IMR-90 (cell line): Measurements from ENCODE around the gene EFHC1. TPM values are rescaled to one million over a fixed set of nuclear protein-coding genes. Genes with fewer than 3 reads are reported as not detected.

ENCODE experiments used
- ATAC-seq: fragments of 200-7000 bp; cut with Tn5 transposase; 2 replicates; pipeline ENCODE4 v1.9.1; 2020; ENCODE audit warnings: low read depth, mild to moderate bottlenecking, moderate library complexity
- BruUV-seq: library from RNA; stranded (reverse); fragments of 400-500 nt; replicated peaks from 2 replicates; lab custom pipeline; 2021; lab: Mats Ljungman, UMichigan
- CTCF ChIA-PET: fragments of 300-600 bp; formaldehyde crosslinking; extraction: SDS; loops from one replicate; lab custom pipeline; 2021; ENCODE audit warnings: antibody characterized with exemption; lab: Yijun Ruan, JAX
- POLR2A ChIA-PET: fragments of 300-600 bp; sonication (Branson Sonifier 250); formaldehyde crosslinking; loops from one replicate; lab custom pipeline; 2022; ENCODE audit warnings: antibody characterized with exemption; ENCODE audit not compliant: unreplicated experiment; lab: Charles Lee
- DNase-seq: peaks from one replicate; pipeline ENCODE4 v3.0.0; 2013
- H2AFZ ChIP-seq: replicated peaks from 2 replicates; pipeline ENCODE3; 2013; ENCODE audit warnings: low read length, mild to moderate bottlenecking; ENCODE audit not compliant: poor library complexity
- H2AK5ac ChIP-seq: 2 replicates; pipeline ENCODE4 v1.6.1; 2013; ENCODE audit warnings: low read depth, low read length, inconsistent platforms
- H2AK9ac ChIP-seq: replicated peaks from 2 replicates; pipeline ENCODE3; 2013; ENCODE audit warnings: mild to moderate bottlenecking, low read depth, low read length, moderate library complexity; ENCODE audit not compliant: poor library complexity
- H2BK120ac ChIP-seq: 2 replicates; pipeline ENCODE4 v1.6.1; 2013; ENCODE audit warnings: low read depth, low read length, inconsistent platforms
- H2BK15ac ChIP-seq: 3 replicates; pipeline ENCODE4 v1.6.1; 2013; ENCODE audit warnings: low read depth, low read length, inconsistent platforms
- H2BK20ac ChIP-seq: 2 replicates; pipeline ENCODE4 v1.6.1; 2013; ENCODE audit warnings: low read depth, mild to moderate bottlenecking, inconsistent platforms, low read length, moderate library complexity
- H2BK5ac ChIP-seq: 2 replicates; pipeline ENCODE4 v1.6.1; 2013; ENCODE audit warnings: mild to moderate bottlenecking, low read depth, low read length, inconsistent platforms; ENCODE audit not compliant: poor library complexity, severe bottlenecking
- H3K14ac ChIP-seq: replicated peaks from 2 replicates; pipeline ENCODE4 v1.6.1; 2013; ENCODE audit warnings: low read depth, low read length, inconsistent platforms
- H3K18ac ChIP-seq: 2 replicates; pipeline ENCODE4 v1.6.1; 2013; ENCODE audit warnings: low read depth, low read length, control low read depth
- H3K23ac ChIP-seq: 2 replicates; pipeline ENCODE4 v1.6.1; 2013; ENCODE audit warnings: low read depth, low read length, inconsistent platforms
- H3K27ac ChIP-seq: 2 replicates; pipeline ENCODE4 v1.5.1; 2013; ENCODE audit warnings: mild to moderate bottlenecking, control low read depth, low read length; ENCODE audit not compliant: insufficient read depth
- H3K27me3 ChIP-seq: 2 replicates; pipeline ENCODE4 v1.6.1; 2013; ENCODE audit warnings: low read length; ENCODE audit not compliant: control insufficient read depth, insufficient read depth
- H3K36me3 ChIP-seq: 2 replicates; pipeline ENCODE4 v1.6.1; 2013; ENCODE audit warnings: low read length, mixed read lengths; ENCODE audit not compliant: control insufficient read depth, insufficient read depth
- H3K4ac ChIP-seq: 2 replicates; pipeline ENCODE4 v1.6.1; 2013; ENCODE audit warnings: low read depth, low read length, inconsistent platforms
- H3K4me1 ChIP-seq: 2 replicates; pipeline ENCODE4 v1.6.1; 2013; ENCODE audit warnings: low read length, mixed read lengths; ENCODE audit not compliant: control insufficient read depth, insufficient read depth
- H3K4me2 ChIP-seq: 2 replicates; pipeline ENCODE4 v1.6.1; 2013; ENCODE audit warnings: low read depth, mild to moderate bottlenecking, control low read depth, low read length, moderate library complexity
- H3K4me3 ChIP-seq: 2 replicates; pipeline ENCODE4 v1.5.1; 2013; ENCODE audit warnings: low read depth, mild to moderate bottlenecking, control low read depth, low read length, moderate library complexity; ENCODE audit not compliant: insufficient read depth
- H3K56ac ChIP-seq: 2 replicates; pipeline ENCODE4 v1.6.1; 2013; ENCODE audit warnings: low read length, inconsistent platforms; ENCODE audit not compliant: insufficient read depth; ENCODE audit errors: extremely low read depth
- H3K79me1 ChIP-seq, 2 experiments: 2 replicates each; pipeline ENCODE4 v1.6.1; 2013; ENCODE audit warnings: low read length in 2 of 2, inconsistent platforms in 1 of 2, low read depth in 1 of 2
- H3K9ac ChIP-seq: 2 replicates; pipeline ENCODE4 v1.6.1; 2013; ENCODE audit warnings: low read depth, low read length, control low read depth
- H3K9me1 ChIP-seq: 2 replicates; pipeline ENCODE4 v1.6.1; 2013; ENCODE audit warnings: low read length, inconsistent platforms; ENCODE audit not compliant: insufficient read depth
- H3K9me3 ChIP-seq: 2 replicates; pipeline ENCODE4 v1.6.1; 2013; ENCODE audit warnings: low read length; ENCODE audit not compliant: control insufficient read depth, insufficient read depth
- H4K20me1 ChIP-seq: 2 replicates; pipeline ENCODE4 v1.6.1; 2013; ENCODE audit warnings: low read length, inconsistent platforms; ENCODE audit not compliant: insufficient read depth
- H4K5ac ChIP-seq: 2 replicates; pipeline ENCODE4 v1.6.1; 2013; ENCODE audit warnings: mild to moderate bottlenecking, low read depth, low read length, control low read depth
- H4K8ac ChIP-seq, 2 experiments: 2 replicates each; pipeline ENCODE4 v1.6.1; 2013; ENCODE audit warnings: low read depth in 2 of 2, low read length in 2 of 2, control low read depth in 1 of 2, inconsistent platforms in 1 of 2
- H4K91ac ChIP-seq: 2 replicates; pipeline ENCODE4 v1.6.1; 2013; ENCODE audit warnings: low read depth, low read length, inconsistent platforms; ENCODE audit not compliant: insufficient read depth
- RAD21 ChIP-seq: IDR thresholded peaks from 2 replicates; pipeline ENCODE4 v1.6.1; 2012; ENCODE audit warnings: low read length, improper control_type of control experiment
- RCOR1 ChIP-seq: IDR thresholded peaks from 2 replicates; pipeline ENCODE4 v1.6.1; 2012; ENCODE audit warnings: mild to moderate bottlenecking, low read length, improper control_type of control experiment; ENCODE audit not compliant: insufficient replicate concordance
- WGBS, 2 experiments: methylation state at CpG; one replicate each; pipeline versions ENCODE4 v1.1.5 to v1.1.7; 2013; ENCODE audit warnings: missing lambda C conversion rate in 2 of 2; ENCODE audit not compliant: insufficient read length in 1 of 2; ENCODE audit errors: extremely low coverage in 2 of 2; 5-methylcytosine and 5-hydroxymethylcytosine counted together
- dilution Hi-C: fragments of 300-500 bp; cut with HindIII; formaldehyde crosslinking; loops from one replicate; pipeline ENCODE4 v1.14.3; 2018; ENCODE audit warnings: low sequenced_read_pairs; ENCODE audit not compliant: unreplicated experiment
- in situ Hi-C: fragments of 300-500 bp; cut with MboI; formaldehyde crosslinking; loops from 3 replicates; pipeline ENCODE4 v1.14.3; 2019; ENCODE audit warnings: low sequenced_read_pairs, inconsistent platforms, mixed read lengths
- intact Hi-C: fragments of 100-400 bp; cut with micrococcal nuclease; formaldehyde crosslinking; loops from 2 replicates; pipeline ENCODE4 v1.10.0; 2022
- polyA plus RNA-seq, 3 experiments: library from polyadenylated mRNA; depleted of rRNA; stranded (reverse); fragments of >200 nt; gene quantifications; 2 replicates each; pipeline ENCODE4 v1.2.3, GENCODE V29; 2012; ENCODE audit warnings: low replicate concordance in 1 of 3
- total RNA-seq: library from RNA; depleted of rRNA; stranded (reverse); fragments of >200 nt; gene quantifications from 2 replicates; pipeline ENCODE4 v1.2.3, GENCODE V29; 2012

EFHC1 gene
- total and polyA plus RNA-seq, 2 of the 4 experiments (the other 2 are of a cell fraction) = 14.0 to 23.0 TPM

GRCh38 chr6:52548353-52548713, 128.2 kb downstream of the EFHC1 start:
- no peak for TF ChIP-seq RCOR1
- TF ChIP-seq RAD21 = no peak
- Histone ChIP-seq H2BK20ac (peak overlapping the region; percentile 17), H3K9me3 (no peaks in the 10 kb centered on the region), H3K14ac (0 out of 2 replicates have a peak overlapping the region, but pooled peaks have one; percentile 26), H2AK5ac (peak overlapping the region; percentile 82), H3K27ac (no peak overlapping the region), H3K4me3 (no peak overlapping the region), H3K36me3 (peaks cover 9% of the 10 kb centered on the region; the same call in 1 of the 2 replicates), H2BK15ac (peak overlapping the region; percentile 53; the same call in 2 of the 3 replicates), H4K20me1 (peaks cover 42% of the 10 kb centered on the region), H3K9ac (no peak overlapping the region), H3K4ac (peak overlapping the region; percentile 98), H3K4me1 (peaks cover 74% of the 10 kb centered on the region), H4K8ac (peak overlapping the region; percentile 33 to 69; a peak in 3 of 4 replicates), H2BK120ac (peak overlapping the region; percentile 76), H3K27me3 (no peaks in the 10 kb centered on the region), H4K91ac (0 out of 2 replicates have a peak overlapping the region, but pooled peaks have one; percentile 48), H3K9me1 (peaks cover 71% of the 10 kb centered on the region), H3K4me2 (no peak overlapping the region), H4K5ac (no peak overlapping the region; the same call in 1 of the 2 replicates), H3K79me1 (peaks cover 35 to 99% of the 10 kb centered on the region in 2 experiments; a peak in 3 of 4 replicates), H2BK5ac (peak overlapping the region; percentile 97), H3K18ac (peak overlapping the region; percentile 19; the same call in 1 of the 2 replicates), H3K23ac (peak overlapping the region; percentile 72), H3K56ac (no peak overlapping the region), H2AK9ac (no peak overlapping the region), H2AFZ (no peak overlapping the region)
- WGBS, 2 experiments = 60% methylated on average over 3 of the region's 7 CpGs; no CpG with 5 or more reads in 1 of the 2 experiments
- ATAC-seq = no peak
- CTCF ChIA-PET = no interaction called here
- intact Hi-C loops (no loop called here), dilution Hi-C loops (no loop called here), in situ Hi-C loops (no loop called here)
- BruUV-seq = no TSS peak
- POLR2A ChIA-PET = interaction anchor here (0.6 kb wide), 1 partner anchor 24 kb away, joined by 3 read pairs; no protein-coding TSS in a partner anchor
- no peak for DNase-seq
